Prostate gland (tissue), 2 donors: Measurements from ENCODE around the gene TFCP2.

Source experiments
- POLR2A ChIP-seq: fragments of 450-650 bp; IDR thresholded peaks from one replicate; pipeline ENCODE4 v1.6.1; 2016; ENCODE audit warnings: antibody characterized with exemption, mild to moderate bottlenecking
- TF ChIP-seq, protein P1 (sequence below), 4 experiments: fragments of 200-600 bp in 2 of 4; fragments of 450-650 bp in 2 of 4; sonication (generic) in 2 of 4; IDR thresholded peaks; 1 replicate in 3 of 4; 2 replicates in 1 of 4; pipeline ENCODE4 v1.5.1; 2016 to 2019; ENCODE audit warnings: antibody characterized with exemption in 4 of 4, mild to moderate bottlenecking in 2 of 4, moderate library complexity in 2 of 4

GRCh38 chr12:51122844-51123243 is 50.1 kb downstream of the TFCP2 start:
- TF ChIP-seq, protein P1, sequence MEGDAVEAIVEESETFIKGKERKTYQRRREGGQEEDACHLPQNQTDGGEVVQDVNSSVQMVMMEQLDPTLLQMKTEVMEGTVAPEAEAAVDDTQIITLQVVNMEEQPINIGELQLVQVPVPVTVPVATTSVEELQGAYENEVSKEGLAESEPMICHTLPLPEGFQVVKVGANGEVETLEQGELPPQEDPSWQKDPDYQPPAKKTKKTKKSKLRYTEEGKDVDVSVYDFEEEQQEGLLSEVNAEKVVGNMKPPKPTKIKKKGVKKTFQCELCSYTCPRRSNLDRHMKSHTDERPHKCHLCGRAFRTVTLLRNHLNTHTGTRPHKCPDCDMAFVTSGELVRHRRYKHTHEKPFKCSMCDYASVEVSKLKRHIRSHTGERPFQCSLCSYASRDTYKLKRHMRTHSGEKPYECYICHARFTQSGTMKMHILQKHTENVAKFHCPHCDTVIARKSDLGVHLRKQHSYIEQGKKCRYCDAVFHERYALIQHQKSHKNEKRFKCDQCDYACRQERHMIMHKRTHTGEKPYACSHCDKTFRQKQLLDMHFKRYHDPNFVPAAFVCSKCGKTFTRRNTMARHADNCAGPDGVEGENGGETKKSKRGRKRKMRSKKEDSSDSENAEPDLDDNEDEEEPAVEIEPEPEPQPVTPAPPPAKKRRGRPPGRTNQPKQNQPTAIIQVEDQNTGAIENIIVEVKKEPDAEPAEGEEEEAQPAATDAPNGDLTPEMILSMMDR (IDR thresholded peaks at IDR 0.05) = no peak
- TF ChIP-seq POLR2A = no peak
